Astrocyte (in vitro differentiated cells and primary cell): ENCODE measurements around the gene CASK. TPM values are rescaled to one million over a fixed set of nuclear protein-coding genes. Genes with fewer than 3 reads are reported as not detected.

Source experiments
- DNase-seq: peaks from one replicate; pipeline ENCODE4 v3.0.0-alpha.2; 2010; ENCODE audit warnings: low read depth
- FAIRE-seq: peaks from 2 replicates; lab custom pipeline; 2011; peaks lifted over from hg19 to GRCh38; lab: Jason Lieb, UNC
- H2AFZ ChIP-seq: 2 replicates; pipeline ENCODE4 v1.6.0; 2012; ENCODE audit warnings: low read depth, low read length, inconsistent platforms
- H3K27ac ChIP-seq: 2 replicates; pipeline ENCODE4 v1.5.1; 2011; ENCODE audit warnings: low read depth, low read length, inconsistent platforms
- H3K27me3 ChIP-seq: 2 replicates; pipeline ENCODE4 v1.6.0; 2011; ENCODE audit warnings: low read length, inconsistent platforms; ENCODE audit not compliant: insufficient read depth
- H3K36me3 ChIP-seq: 2 replicates; pipeline ENCODE4 v1.5.1; 2011; ENCODE audit warnings: low read length, inconsistent platforms; ENCODE audit not compliant: insufficient read depth
- H3K4me1 ChIP-seq: 2 replicates; pipeline ENCODE4 v1.5.1; 2011; ENCODE audit warnings: low read length, inconsistent platforms; ENCODE audit not compliant: insufficient read depth
- H3K4me2 ChIP-seq: 2 replicates; pipeline ENCODE4 v1.6.0; 2012; ENCODE audit warnings: low read length, inconsistent platforms
- H3K4me3 ChIP-seq: 2 replicates; pipeline ENCODE4 v1.5.1; 2011; ENCODE audit warnings: low read depth, mild to moderate bottlenecking, low read length, inconsistent platforms; ENCODE audit not compliant: insufficient read depth
- H3K79me2 ChIP-seq: 2 replicates; pipeline ENCODE4 v1.6.0; 2012; ENCODE audit warnings: mild to moderate bottlenecking, low read length, inconsistent platforms; ENCODE audit not compliant: insufficient read depth
- H3K9ac ChIP-seq: 2 replicates; pipeline ENCODE4 v1.6.0; 2012; ENCODE audit warnings: mild to moderate bottlenecking, low read length, inconsistent platforms
- H3K9me3 ChIP-seq: 2 replicates; pipeline ENCODE4 v1.5.1; 2012; ENCODE audit warnings: low read depth, mild to moderate bottlenecking, low read length, inconsistent platforms; ENCODE audit not compliant: insufficient read depth
- H4K20me1 ChIP-seq: 2 replicates; pipeline ENCODE4 v1.6.0; 2012; ENCODE audit warnings: low read length, inconsistent platforms; ENCODE audit not compliant: insufficient read depth
- H3K27ac Mint-ChIP-seq: one replicate; pipeline ENCODE4 v1.8.0; 2021; ENCODE audit warnings: mild to moderate bottlenecking, mixed read lengths; ENCODE audit not compliant: unreplicated experiment
- H3K27me3 Mint-ChIP-seq: one replicate; pipeline ENCODE4 v1.8.0; 2021; ENCODE audit warnings: low read depth, mixed read lengths; ENCODE audit not compliant: unreplicated experiment
- H3K36me3 Mint-ChIP-seq: one replicate; pipeline ENCODE4 v1.8.0; 2021; ENCODE audit warnings: low read depth, mixed read lengths; ENCODE audit not compliant: unreplicated experiment
- H3K4me1 Mint-ChIP-seq: one replicate; pipeline ENCODE4 v1.8.0; 2021; ENCODE audit warnings: low read depth, mixed read lengths; ENCODE audit not compliant: unreplicated experiment
- H3K4me3 Mint-ChIP-seq: one replicate; pipeline ENCODE4 v1.8.0; 2021; ENCODE audit warnings: mild to moderate bottlenecking, moderate library complexity, mixed read lengths; ENCODE audit not compliant: unreplicated experiment
- H3K9me3 Mint-ChIP-seq: one replicate; pipeline ENCODE4 v1.8.0; 2021; ENCODE audit warnings: mild to moderate bottlenecking, mixed read lengths; ENCODE audit not compliant: unreplicated experiment
- CTCF ChIP-seq: IDR thresholded peaks from 2 replicates; pipeline ENCODE4 v1.5.1; 2011; ENCODE audit warnings: low read depth, mild to moderate bottlenecking, inconsistent platforms, low read length, moderate library complexity; ENCODE audit not compliant: insufficient read depth
- EZH2 ChIP-seq: IDR thresholded peaks from 2 replicates; pipeline ENCODE4 v1.6.1; 2012; ENCODE audit warnings: mild to moderate bottlenecking, low read length, inconsistent platforms; ENCODE audit not compliant: insufficient read depth
- total RNA-seq: library from RNA; stranded (reverse); gene quantifications from 2 replicates; pipeline ENCODE4 v1.2.1, GENCODE V29; 2021

The CASK gene
- total RNA-seq, 1 donor from 2014 or later: 99.3 TPM

DNA sequence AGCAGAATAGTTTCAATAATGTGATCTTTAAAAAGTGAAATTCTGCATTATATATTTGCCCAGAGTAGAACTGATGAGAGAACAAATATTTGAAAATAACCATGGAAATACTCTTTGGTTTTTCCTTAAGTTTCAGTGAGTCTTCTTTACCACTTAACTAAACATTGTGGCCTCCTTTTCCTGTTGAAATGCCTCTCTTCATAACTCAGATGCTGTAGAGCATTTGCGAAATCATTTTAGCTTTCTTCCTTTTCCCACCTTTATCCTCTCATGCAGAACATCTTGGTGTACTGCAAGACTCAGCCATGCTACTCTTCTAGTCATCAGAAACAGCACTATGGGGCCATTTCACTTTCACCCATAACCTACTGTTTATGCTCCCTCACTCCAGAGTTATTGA, 48.2 kb downstream of the CASK start:
- DNase-seq: peak; percentile 16
- no peak for TF ChIP-seq EZH2

DNA sequence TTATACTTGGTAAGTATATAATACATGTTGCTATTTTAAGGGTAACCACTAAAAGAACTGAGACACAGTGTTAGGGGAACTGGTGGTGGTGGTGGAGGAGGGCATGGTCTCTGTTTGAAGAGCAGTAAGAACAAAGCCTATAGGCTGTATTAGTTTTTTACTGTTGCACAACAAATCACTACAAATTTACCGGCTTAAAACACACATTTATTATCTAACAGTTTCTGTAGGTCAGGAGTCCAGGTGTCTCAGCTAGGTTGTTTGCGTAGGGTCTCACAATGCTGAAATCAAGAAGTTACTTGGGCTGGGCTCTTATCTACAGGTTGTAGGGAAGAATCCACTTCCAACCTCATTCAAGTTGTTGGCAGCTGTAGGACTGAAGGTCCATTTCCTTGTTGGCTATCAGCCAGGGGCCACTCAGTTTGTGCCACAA, 52.6 kb downstream of the CASK start:
- H3K27me3 Mint-ChIP-seq: no peaks in the 10 kb centered on the region
- TF ChIP-seq CTCF: no peak
- TF ChIP-seq EZH2: no peak
- no peaks in the 10 kb centered on the region for H3K9me3 Mint-ChIP-seq
- Histone ChIP-seq H3K9me3 (no peaks in the 10 kb centered on the region), H2AFZ (no peak overlapping the region), H3K4me3 (no peak overlapping the region), H4K20me1 (peaks cover 7% of the 10 kb centered on the region), H3K27ac (no peak overlapping the region), H3K27me3 (no peaks in the 10 kb centered on the region), H3K36me3 (no peaks in the 10 kb centered on the region), H3K4me2 (no peak overlapping the region), H3K79me2 (peaks cover 19% of the 10 kb centered on the region), H3K9ac (no peak overlapping the region), H3K4me1 (no peaks in the 10 kb centered on the region)
- H3K27ac Mint-ChIP-seq: no peak overlapping the region
- no peak overlapping the region for H3K4me3 Mint-ChIP-seq
- H3K36me3 Mint-ChIP-seq: no peaks in the 10 kb centered on the region
- peaks cover 3% of the 10 kb centered on the region for H3K4me1 Mint-ChIP-seq
- DNase-seq (no peak), FAIRE-seq (no peak)

More for the DNA sequence above, 48.2 kb downstream of the CASK start:
- no peaks in the 10 kb centered on the region for H3K27me3 ChIP-seq
- no peak for FAIRE-seq
- Mint-ChIP-seq H3K4me1 (peaks cover 3% of the 10 kb centered on the region), H3K27me3 (no peaks in the 10 kb centered on the region), H3K9me3 (no peaks in the 10 kb centered on the region), H3K36me3 (no peaks in the 10 kb centered on the region), H3K4me3 (no peak overlapping the region), H3K27ac (no peak overlapping the region)
- no peak overlapping the region for H3K4me3 ChIP-seq
- no peak overlapping the region for H3K4me2 ChIP-seq
- H3K79me2 ChIP-seq: peaks cover 10% of the 10 kb centered on the region
- H3K36me3 ChIP-seq: no peaks in the 10 kb centered on the region
- no peak overlapping the region for H3K27ac ChIP-seq
- H2AFZ ChIP-seq: no peak overlapping the region
- H3K9ac ChIP-seq: no peak overlapping the region
- peaks cover 5% of the 10 kb centered on the region for H4K20me1 ChIP-seq
- no peaks in the 10 kb centered on the region for H3K4me1 ChIP-seq
- H3K9me3 ChIP-seq: no peaks in the 10 kb centered on the region

DNA sequence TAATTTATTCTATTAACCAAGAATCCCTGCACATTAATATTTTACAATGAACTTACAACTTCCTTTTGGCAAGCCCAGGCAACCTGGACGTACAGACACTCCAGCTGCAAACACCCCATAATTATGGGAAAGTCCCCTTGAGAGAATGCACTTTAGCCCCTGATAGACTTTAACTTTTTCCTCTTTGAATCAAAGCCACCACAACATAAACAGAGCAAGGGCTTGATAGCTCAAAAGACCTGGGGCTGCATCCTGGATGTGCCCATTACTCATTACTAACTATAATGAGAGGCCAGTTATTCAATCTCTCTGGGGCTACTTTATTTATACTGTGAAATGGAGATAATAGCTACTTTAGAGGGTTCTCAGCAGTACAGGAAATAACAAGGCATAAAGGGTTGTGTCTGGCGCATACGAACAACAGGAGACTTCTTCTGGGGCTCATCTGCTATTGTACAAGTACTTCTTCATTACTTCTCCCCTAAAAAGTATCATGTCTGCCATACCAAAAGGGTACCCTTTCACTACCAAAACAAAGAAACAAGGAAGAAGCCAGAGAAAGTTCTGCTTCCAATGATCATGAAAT, 54.9 kb downstream of the CASK start:
- H3K27me3 ChIP-seq: no peaks in the 10 kb centered on the region
- H3K27ac Mint-ChIP-seq: no peak overlapping the region
- H3K36me3 Mint-ChIP-seq: no peaks in the 10 kb centered on the region
- no peak overlapping the region for H2AFZ ChIP-seq
- peak; percentile 37 for FAIRE-seq
- no peak for TF ChIP-seq EZH2
- H3K4me2 ChIP-seq: no peak overlapping the region
- H3K27me3 Mint-ChIP-seq: no peaks in the 10 kb centered on the region
- no peaks in the 10 kb centered on the region for H3K4me1 ChIP-seq
- no peaks in the 10 kb centered on the region for H3K36me3 ChIP-seq
- no peak overlapping the region for H3K4me3 Mint-ChIP-seq
- H3K9me3 Mint-ChIP-seq: no peaks in the 10 kb centered on the region
- no peak overlapping the region for H3K9ac ChIP-seq
- H3K27ac ChIP-seq: no peak overlapping the region
- no peaks in the 10 kb centered on the region for H3K4me1 Mint-ChIP-seq
- no peak for DNase-seq
- peaks cover 9% of the 10 kb centered on the region for H4K20me1 ChIP-seq
- H3K9me3 ChIP-seq: no peaks in the 10 kb centered on the region
- peaks cover 16% of the 10 kb centered on the region for H3K79me2 ChIP-seq
- H3K4me3 ChIP-seq: no peak overlapping the region
